KMS-11 (cell line): ENCODE data around the gene METTL24.

ENCODE experiments used
- H2AFZ ChIP-seq: fragments of 200-600 bp; sonication (generic); 2 replicates; pipeline ENCODE4 v1.6.1; 2016; ENCODE audit warnings: antibody characterized with exemption, mixed run types, low read depth
- H3K27ac ChIP-seq: fragments of 200-600 bp; sonication (generic); 2 replicates; pipeline ENCODE4 v1.6.1; 2016; ENCODE audit warnings: mild to moderate bottlenecking, mixed run types
- H3K27me3 ChIP-seq: fragments of 200-600 bp; sonication (generic); 2 replicates; pipeline ENCODE4 v1.6.1; 2017; ENCODE audit warnings: mild to moderate bottlenecking, low read depth, mixed run types, moderate library complexity; ENCODE audit not compliant: insufficient read depth
- H3K36me3 ChIP-seq: fragments of 200-600 bp; sonication (generic); 2 replicates; pipeline ENCODE4 v1.6.1; 2017; ENCODE audit warnings: mild to moderate bottlenecking, mixed run types; ENCODE audit not compliant: insufficient read depth
- H3K4me1 ChIP-seq: fragments of 200-600 bp; sonication (generic); 2 replicates; pipeline ENCODE4 v1.6.1; 2016; ENCODE audit warnings: mild to moderate bottlenecking, low read depth, mixed run types; ENCODE audit not compliant: poor library complexity, severe bottlenecking
- H3K4me2 ChIP-seq: fragments of 200-600 bp; sonication (generic); 2 replicates; pipeline ENCODE4 v1.7.0; 2016; ENCODE audit warnings: mild to moderate bottlenecking, mixed run types
- H3K4me3 ChIP-seq: fragments of 200-600 bp; sonication (generic); IDR thresholded peaks from 2 replicates; pipeline ENCODE4 v1.6.1; 2017; ENCODE audit warnings: low read depth, low read length, mixed read lengths; ENCODE audit not compliant: insufficient read depth
- H3K79me2 ChIP-seq: fragments of 200-600 bp; sonication (generic); 2 replicates; pipeline ENCODE4 v1.6.1; 2016; ENCODE audit warnings: low read depth, mixed run types; ENCODE audit not compliant: insufficient read depth
- H3K9ac ChIP-seq: fragments of 200-600 bp; sonication (generic); 2 replicates; pipeline ENCODE4 v1.6.1; 2016; ENCODE audit warnings: mild to moderate bottlenecking, mixed run types
- H4K20me1 ChIP-seq: fragments of 200-600 bp; sonication (generic); 2 replicates; pipeline ENCODE4 v1.6.1; 2016; ENCODE audit warnings: mild to moderate bottlenecking, mixed run types; ENCODE audit not compliant: insufficient read depth
- TF ChIP-seq, protein P1 (sequence below): fragments of 200-600 bp; sonication (generic); conservative IDR thresholded peaks from 2 replicates; pipeline ENCODE4 v1.6.1; 2017; ENCODE audit warnings: low read depth, mild to moderate bottlenecking, antibody characterized with exemption, low read length, moderate library complexity, mixed read lengths

The METTL24 gene

DNA sequence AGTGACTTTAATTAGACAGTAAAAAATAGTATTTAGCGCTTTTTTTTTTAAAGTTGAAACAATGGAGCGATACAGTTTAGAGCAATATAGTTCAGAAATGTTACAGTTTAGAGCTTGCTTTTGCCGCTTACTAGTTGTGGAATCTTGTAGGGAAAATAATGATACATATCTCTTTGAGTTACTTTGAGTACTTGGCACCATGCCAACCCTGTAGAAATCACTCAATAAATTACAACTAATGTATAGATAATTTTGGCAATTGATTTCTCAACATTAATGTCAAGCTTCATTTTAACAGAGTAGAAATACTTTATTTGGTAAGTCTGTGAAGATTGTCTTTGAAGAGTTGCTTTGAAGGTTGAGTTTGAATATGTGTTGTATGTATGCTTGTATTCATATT lies 150.5 kb downstream of the METTL24 start:
- no peak overlapping the region for H2AFZ ChIP-seq
- H3K79me2 ChIP-seq: no peaks in the 10 kb centered on the region
- no peaks in the 10 kb centered on the region for H3K27me3 ChIP-seq
- H3K4me1 ChIP-seq: no peaks in the 10 kb centered on the region
- H3K4me3 ChIP-seq: no peak overlapping the region
- no peaks in the 10 kb centered on the region for H4K20me1 ChIP-seq
- H3K36me3 ChIP-seq: no peaks in the 10 kb centered on the region
- H3K9ac ChIP-seq: no peak overlapping the region
- no peak overlapping the region for H3K27ac ChIP-seq
- no peak overlapping the region for H3K4me2 ChIP-seq
- TF ChIP-seq, protein P1, sequence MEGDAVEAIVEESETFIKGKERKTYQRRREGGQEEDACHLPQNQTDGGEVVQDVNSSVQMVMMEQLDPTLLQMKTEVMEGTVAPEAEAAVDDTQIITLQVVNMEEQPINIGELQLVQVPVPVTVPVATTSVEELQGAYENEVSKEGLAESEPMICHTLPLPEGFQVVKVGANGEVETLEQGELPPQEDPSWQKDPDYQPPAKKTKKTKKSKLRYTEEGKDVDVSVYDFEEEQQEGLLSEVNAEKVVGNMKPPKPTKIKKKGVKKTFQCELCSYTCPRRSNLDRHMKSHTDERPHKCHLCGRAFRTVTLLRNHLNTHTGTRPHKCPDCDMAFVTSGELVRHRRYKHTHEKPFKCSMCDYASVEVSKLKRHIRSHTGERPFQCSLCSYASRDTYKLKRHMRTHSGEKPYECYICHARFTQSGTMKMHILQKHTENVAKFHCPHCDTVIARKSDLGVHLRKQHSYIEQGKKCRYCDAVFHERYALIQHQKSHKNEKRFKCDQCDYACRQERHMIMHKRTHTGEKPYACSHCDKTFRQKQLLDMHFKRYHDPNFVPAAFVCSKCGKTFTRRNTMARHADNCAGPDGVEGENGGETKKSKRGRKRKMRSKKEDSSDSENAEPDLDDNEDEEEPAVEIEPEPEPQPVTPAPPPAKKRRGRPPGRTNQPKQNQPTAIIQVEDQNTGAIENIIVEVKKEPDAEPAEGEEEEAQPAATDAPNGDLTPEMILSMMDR: no peak

GRCh38 chr6:110201151-110201884 lies 156.8 kb downstream of the METTL24 start:
- H3K9ac ChIP-seq: no peak overlapping the region
- H3K4me3 ChIP-seq: no peak overlapping the region
- no peaks in the 10 kb centered on the region for H4K20me1 ChIP-seq
- no peaks in the 10 kb centered on the region for H3K27me3 ChIP-seq
- no peaks in the 10 kb centered on the region for H3K36me3 ChIP-seq
- no peak overlapping the region for H3K27ac ChIP-seq
- no peak overlapping the region for H2AFZ ChIP-seq
- TF ChIP-seq, protein P1: no peak
- no peaks in the 10 kb centered on the region for H3K79me2 ChIP-seq
- no peaks in the 10 kb centered on the region for H3K4me1 ChIP-seq
- no peak overlapping the region for H3K4me2 ChIP-seq

GRCh38 chr6:110198561-110198960 lies 159.6 kb downstream of the METTL24 start:
- no peaks in the 10 kb centered on the region for H3K36me3 ChIP-seq
- no peak overlapping the region for H3K4me3 ChIP-seq
- H3K9ac ChIP-seq: no peak overlapping the region
- H3K27ac ChIP-seq: no peak overlapping the region
- H3K4me1 ChIP-seq: no peaks in the 10 kb centered on the region
- no peaks in the 10 kb centered on the region for H3K27me3 ChIP-seq
- TF ChIP-seq, protein P1: no peak
- no peaks in the 10 kb centered on the region for H4K20me1 ChIP-seq
- no peak overlapping the region for H2AFZ ChIP-seq
- no peaks in the 10 kb centered on the region for H3K79me2 ChIP-seq
- H3K4me2 ChIP-seq: no peak overlapping the region

GRCh38 chr6:110196874-110197273 lies 161.3 kb downstream of the METTL24 start:
- TF ChIP-seq, protein P1: no peak
- H3K4me2 ChIP-seq: no peak overlapping the region
- H4K20me1 ChIP-seq: no peaks in the 10 kb centered on the region
- no peaks in the 10 kb centered on the region for H3K36me3 ChIP-seq
- no peaks in the 10 kb centered on the region for H3K79me2 ChIP-seq
- H3K27me3 ChIP-seq: no peaks in the 10 kb centered on the region
- no peak overlapping the region for H3K9ac ChIP-seq
- no peak overlapping the region for H3K27ac ChIP-seq
- no peak overlapping the region for H3K4me3 ChIP-seq
- no peak overlapping the region for H2AFZ ChIP-seq
- H3K4me1 ChIP-seq: no peaks in the 10 kb centered on the region
